Measurements from ENCODE around the gene MGAT4B. TPM values are rescaled to one million over a fixed set of nuclear protein-coding genes. Genes with fewer than 3 reads are reported as not detected.

The MGAT4B gene
- total RNA-seq, 1 experiment from 2014 or later, result 217 TPM

DNA sequence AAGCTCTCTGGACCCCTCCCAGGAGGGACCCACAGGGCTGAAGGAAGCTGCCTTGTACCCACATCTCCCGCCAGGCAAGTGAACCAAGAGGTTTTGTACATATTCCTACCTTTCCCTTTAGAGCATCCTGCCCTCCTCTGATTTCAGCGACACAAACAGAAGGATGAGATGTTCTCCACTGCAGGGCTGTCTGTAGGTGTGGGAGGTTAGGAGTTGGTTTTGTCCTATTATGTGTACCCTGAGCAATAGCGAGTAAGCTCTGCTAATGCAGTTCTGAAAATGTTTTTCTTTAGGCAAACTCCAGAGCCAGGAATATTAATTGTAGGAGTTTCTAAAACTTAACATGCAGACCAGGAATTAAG, 27.0 kb upstream of the MGAT4B start:
- Histone ChIP-seq H3K4me3 (ENCODE audit: low read depth, low read length) (no peak overlapping the region), H3K9me3 (no peaks in the 10 kb centered on the region), H3K27me3 (replicated peaks; ENCODE audit: control insufficient read depth, insufficient read depth, low read length) (no peaks in the 10 kb centered on the region), H3K4me1 (no peaks in the 10 kb centered on the region), H3K36me3 (ENCODE audit: control insufficient read depth, insufficient read depth, low read length) (peaks cover 12% of the 10 kb centered on the region)
- H3K27ac Mint-ChIP-seq (ENCODE audit: unreplicated experiment), result no peak overlapping the region
- TF ChIP-seq, protein P1, sequence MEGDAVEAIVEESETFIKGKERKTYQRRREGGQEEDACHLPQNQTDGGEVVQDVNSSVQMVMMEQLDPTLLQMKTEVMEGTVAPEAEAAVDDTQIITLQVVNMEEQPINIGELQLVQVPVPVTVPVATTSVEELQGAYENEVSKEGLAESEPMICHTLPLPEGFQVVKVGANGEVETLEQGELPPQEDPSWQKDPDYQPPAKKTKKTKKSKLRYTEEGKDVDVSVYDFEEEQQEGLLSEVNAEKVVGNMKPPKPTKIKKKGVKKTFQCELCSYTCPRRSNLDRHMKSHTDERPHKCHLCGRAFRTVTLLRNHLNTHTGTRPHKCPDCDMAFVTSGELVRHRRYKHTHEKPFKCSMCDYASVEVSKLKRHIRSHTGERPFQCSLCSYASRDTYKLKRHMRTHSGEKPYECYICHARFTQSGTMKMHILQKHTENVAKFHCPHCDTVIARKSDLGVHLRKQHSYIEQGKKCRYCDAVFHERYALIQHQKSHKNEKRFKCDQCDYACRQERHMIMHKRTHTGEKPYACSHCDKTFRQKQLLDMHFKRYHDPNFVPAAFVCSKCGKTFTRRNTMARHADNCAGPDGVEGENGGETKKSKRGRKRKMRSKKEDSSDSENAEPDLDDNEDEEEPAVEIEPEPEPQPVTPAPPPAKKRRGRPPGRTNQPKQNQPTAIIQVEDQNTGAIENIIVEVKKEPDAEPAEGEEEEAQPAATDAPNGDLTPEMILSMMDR (IDR thresholded peaks at IDR 0.05; ENCODE audit: insufficient read depth in 1 of 2, low read depth in 1 of 2, low read length in 1 of 2, severe bottlenecking in 1 of 2, unreplicated experiment in 1 of 2), result no peak
- no peak overlapping the region for H3K4me3 Mint-ChIP-seq (ENCODE audit: unreplicated experiment)
- H3K36me3 Mint-ChIP-seq (ENCODE audit: insufficient read depth, unreplicated experiment), result peaks cover 96% of the 10 kb centered on the region
- intact Hi-C loops (cut with micrococcal nuclease; ENCODE audit: unreplicated experiment), result no loop called here
- DNase-seq, result no peak
- BruUV-seq (replicated peaks), result no TSS peak
- H3K4me1 Mint-ChIP-seq (ENCODE audit: low read depth, unreplicated experiment), result no peaks in the 10 kb centered on the region
- H3K27me3 Mint-ChIP-seq (ENCODE audit: insufficient read depth, unreplicated experiment), result no peaks in the 10 kb centered on the region
- CTCF ChIA-PET, result no interaction called here
- POLR2A ChIA-PET, result no interaction called here
- no peaks in the 10 kb centered on the region for H3K9me3 Mint-ChIP-seq (ENCODE audit: unreplicated experiment)

DNA sequence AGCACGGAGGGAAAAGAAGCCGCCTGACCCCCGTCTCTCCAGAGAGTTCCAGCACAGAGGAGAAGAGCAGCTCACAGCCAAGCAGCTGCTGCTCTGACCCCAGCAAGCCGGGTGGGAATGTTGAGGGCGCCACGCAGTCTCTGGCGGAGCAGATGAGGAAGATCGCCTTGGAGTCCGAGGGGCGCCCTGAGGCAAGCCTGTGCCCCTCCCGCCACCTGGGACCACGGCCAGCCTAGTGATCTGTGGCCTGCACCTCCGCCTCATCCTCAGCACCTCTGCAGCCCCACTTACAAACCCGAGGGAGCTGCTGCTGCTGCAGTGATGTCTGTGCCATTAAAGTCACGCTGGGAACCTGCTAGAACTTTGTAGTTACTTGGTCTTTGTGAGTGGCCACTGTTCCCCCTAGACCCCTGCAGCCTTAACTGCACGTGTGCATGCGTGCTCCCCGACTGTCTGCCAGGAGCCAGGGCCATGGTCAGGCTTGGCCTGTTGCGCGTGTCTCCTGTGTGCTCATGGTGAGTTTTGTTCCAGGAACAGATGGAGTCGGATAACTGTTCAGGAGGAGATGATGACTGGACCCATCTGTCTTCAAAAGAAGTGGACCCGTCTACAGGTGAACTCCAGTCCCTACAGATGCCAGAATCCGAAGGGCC, 26.5 kb upstream of the MGAT4B start:
- DNase-seq, result no peak
- Mint-ChIP-seq H3K4me1 (ENCODE audit: low read depth, unreplicated experiment) (no peaks in the 10 kb centered on the region), H3K9me3 (ENCODE audit: unreplicated experiment) (no peaks in the 10 kb centered on the region), H3K27me3 (ENCODE audit: insufficient read depth, unreplicated experiment) (no peaks in the 10 kb centered on the region), H3K36me3 (ENCODE audit: insufficient read depth, unreplicated experiment) (peaks cover 96% of the 10 kb centered on the region), H3K4me3 (ENCODE audit: unreplicated experiment) (no peak overlapping the region), H3K27ac (ENCODE audit: unreplicated experiment) (no peak overlapping the region)
- ChIA-PET POLR2A (no interaction called here), CTCF (interaction anchor here (0.9 kb wide), 1 partner anchor 38 kb away, joined by 11 read pairs; no protein-coding TSS in a partner anchor)
- Histone ChIP-seq H3K36me3 (ENCODE audit: control insufficient read depth, insufficient read depth, low read length) (peaks cover 12% of the 10 kb centered on the region), H3K27me3 (replicated peaks; ENCODE audit: control insufficient read depth, insufficient read depth, low read length) (no peaks in the 10 kb centered on the region), H3K4me3 (ENCODE audit: low read depth, low read length) (no peak overlapping the region), H3K4me1 (no peaks in the 10 kb centered on the region), H3K9me3 (no peaks in the 10 kb centered on the region)
- intact Hi-C loops (cut with micrococcal nuclease; ENCODE audit: unreplicated experiment), result no loop called here
- BruUV-seq (replicated peaks), result no TSS peak
- TF ChIP-seq, protein P1 (IDR thresholded peaks at IDR 0.05; ENCODE audit: insufficient read depth in 1 of 2, low read depth in 1 of 2, low read length in 1 of 2, severe bottlenecking in 1 of 2, unreplicated experiment in 1 of 2), result no peak

DNA sequence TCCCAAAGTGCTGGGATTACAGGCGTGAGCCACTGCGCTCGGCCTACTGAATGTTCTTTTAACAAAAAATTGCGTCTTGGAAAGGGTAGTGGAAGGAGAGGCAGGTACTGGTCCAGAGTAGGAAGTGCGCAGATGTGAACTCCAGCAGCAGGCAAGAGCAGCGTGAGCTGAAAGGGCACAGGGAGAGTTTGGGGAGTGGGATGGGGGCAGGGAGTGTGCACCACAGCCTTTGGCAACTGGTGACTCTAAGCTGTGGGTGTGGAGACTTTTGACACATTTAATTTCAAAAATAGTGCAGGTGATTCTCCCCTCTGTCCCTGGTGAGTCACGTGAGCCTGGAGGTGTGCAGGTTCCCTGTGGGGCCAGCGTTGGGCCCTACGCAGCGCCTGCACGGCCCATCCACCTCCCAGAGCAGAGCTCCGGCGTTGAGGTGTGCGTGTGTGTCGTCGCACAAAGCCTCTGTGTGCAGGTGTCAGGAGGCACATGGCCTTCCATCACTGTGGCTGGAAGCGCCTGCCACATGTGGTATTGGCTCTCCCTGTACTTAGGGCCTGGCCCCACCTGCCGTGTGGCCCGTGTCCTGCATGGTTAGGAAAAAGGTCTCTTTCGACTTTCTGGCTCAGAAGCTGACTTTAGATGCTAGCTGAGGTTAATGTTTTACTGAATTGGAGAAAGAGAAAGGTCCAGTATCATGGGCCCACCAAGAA, 25.5 kb upstream of the MGAT4B start:
- POLR2A ChIA-PET, result interaction anchor here (0.5 kb wide), 1 partner anchor 13 kb away, joined by 9 read pairs; no protein-coding TSS in a partner anchor
- Mint-ChIP-seq H3K4me1 (ENCODE audit: low read depth, unreplicated experiment) (no peaks in the 10 kb centered on the region), H3K27me3 (ENCODE audit: insufficient read depth, unreplicated experiment) (no peaks in the 10 kb centered on the region), H3K27ac (ENCODE audit: unreplicated experiment) (peak overlapping the region; percentile 45), H3K4me3 (ENCODE audit: unreplicated experiment) (no peak overlapping the region), H3K36me3 (ENCODE audit: insufficient read depth, unreplicated experiment) (peaks cover 96% of the 10 kb centered on the region), H3K9me3 (ENCODE audit: unreplicated experiment) (no peaks in the 10 kb centered on the region)
- Histone ChIP-seq H3K4me1 (no peaks in the 10 kb centered on the region), H3K4me3 (ENCODE audit: low read depth, low read length) (no peak overlapping the region), H3K27me3 (replicated peaks; ENCODE audit: control insufficient read depth, insufficient read depth, low read length) (no peaks in the 10 kb centered on the region), H3K36me3 (ENCODE audit: control insufficient read depth, insufficient read depth, low read length) (peaks cover 12% of the 10 kb centered on the region), H3K9me3 (no peaks in the 10 kb centered on the region)
- TF ChIP-seq, protein P1 (IDR thresholded peaks at IDR 0.05; ENCODE audit: insufficient read depth in 1 of 2, low read depth in 1 of 2, low read length in 1 of 2, severe bottlenecking in 1 of 2, unreplicated experiment in 1 of 2), result no peak
- CTCF ChIA-PET, result interaction anchor here (0.9 kb wide), 1 partner anchor 37 kb away, joined by 11 read pairs; no protein-coding TSS in a partner anchor
- intact Hi-C loops (cut with micrococcal nuclease; ENCODE audit: unreplicated experiment), result no loop called here
- no peak for DNase-seq
- BruUV-seq (replicated peaks), result no TSS peak
